Superior temporal gyrus (tissue), 1 donor: Measurements from ENCODE around the gene NT5DC1.

ENCODE experiments used
- DNase-seq: peaks from one replicate; pipeline ENCODE4 v3.0.0-alpha.2; 2016; ENCODE audit errors: extremely low spot score

NT5DC1 gene

GRCh38 chr6:116191881-116192280 lies 91.2 kb downstream of the NT5DC1 start:
- DNase-seq = no peak

- DNase-seq = no peak
Observed at GRCh38 chr6:116192786-116193185, 92.1 kb downstream of the NT5DC1 start.

GRCh38 chr6:116196841-116197240 lies 96.2 kb downstream of the NT5DC1 start:
- no peak for DNase-seq

GRCh38 chr6:116200619-116201249 lies 100.1 kb downstream of the NT5DC1 start:
- no peak for DNase-seq

GRCh38 chr6:116201538-116201937 lies 100.9 kb downstream of the NT5DC1 start:
- no peak for DNase-seq

GRCh38 chr6:116205281-116205680 lies 104.6 kb downstream of the NT5DC1 start:
- DNase-seq = no peak

GRCh38 chr6:116206231-116206903 lies 105.7 kb downstream of the NT5DC1 start:
- no peak for DNase-seq

GRCh38 chr6:116208056-116208785 lies 107.6 kb downstream of the NT5DC1 start:
- no peak for DNase-seq

- no peak for DNase-seq
Observed at GRCh38 chr6:116210316-116210715, 109.7 kb downstream of the NT5DC1 start.

- no peak for DNase-seq
Observed at GRCh38 chr6:116210750-116211425, 110.2 kb downstream of the NT5DC1 start.

GRCh38 chr6:116214681-116215080 lies 114.0 kb downstream of the NT5DC1 start:
- DNase-seq = no peak

GRCh38 chr6:116215414-116215813 lies 114.8 kb downstream of the NT5DC1 start:
- DNase-seq = no peak

GRCh38 chr6:116217069-116217468 lies 116.4 kb downstream of the NT5DC1 start:
- peak; percentile 84 for DNase-seq

- DNase-seq = peak; percentile 84
Observed at GRCh38 chr6:116218172-116218633, 117.5 kb downstream of the NT5DC1 start.

GRCh38 chr6:116218866-116219265 lies 118.2 kb downstream of the NT5DC1 start:
- no peak for DNase-seq

GRCh38 chr6:116221067-116221466 lies 120.4 kb downstream of the NT5DC1 start:
- no peak for DNase-seq

- DNase-seq = no peak
Observed at GRCh38 chr6:116221911-116222310, 121.3 kb downstream of the NT5DC1 start.

GRCh38 chr6:116223355-116223754 lies 122.7 kb downstream of the NT5DC1 start:
- no peak for DNase-seq

GRCh38 chr6:116229287-116229913 lies 128.7 kb downstream of the NT5DC1 start:
- peak; percentile 99 for DNase-seq

- DNase-seq = no peak
Observed at GRCh38 chr6:116234689-116235088, 134.0 kb downstream of the NT5DC1 start.

GRCh38 chr6:116238083-116238482 lies 137.4 kb downstream of the NT5DC1 start:
- DNase-seq = no peak

GRCh38 chr6:116239256-116239655 lies 138.6 kb downstream of the NT5DC1 start:
- no peak for DNase-seq
